AG10803 (cell line): ENCODE results near the gene ESRRA.

Source experiments
- DNase-seq: peaks from one replicate; pipeline ENCODE4 v3.0.0; 2010; ENCODE audit warnings: low read depth
- H3K4me3 ChIP-seq: 2 replicates; pipeline ENCODE4 v1.5.1; 2011; ENCODE audit warnings: mild to moderate bottlenecking, low read length, control low read depth
- CTCF ChIP-seq: conservative IDR thresholded peaks from 2 replicates; pipeline ENCODE4 v1.5.1; 2011; ENCODE audit warnings: mild to moderate bottlenecking, low read length, control low read depth, inconsistent platforms

Gene ESRRA

GRCh38 chr11:64305075-64305690 lies at the start of gene ESRRA:
ESRRA (plus strand) TSS chr11:64305524; CDS start chr11:64307180, 1,656 bp downstream.
- no peak for TF ChIP-seq CTCF
- peak within 1 kb of the TSS; percentile 79 for H3K4me3 ChIP-seq
- peak; percentile 94 for DNase-seq

GRCh38 chr11:64256300-64256699 lies 49.0 kb upstream of the ESRRA start:
- DNase-seq = no peak
- H3K4me3 ChIP-seq = no peak overlapping the region
- no peak for TF ChIP-seq CTCF

GRCh38 chr11:64258356-64258755 lies 47.0 kb upstream of the ESRRA start:
- no peak overlapping the region for H3K4me3 ChIP-seq
- no peak for TF ChIP-seq CTCF
- no peak for DNase-seq

- TF ChIP-seq CTCF = no peak
- H3K4me3 ChIP-seq = no peak overlapping the region
- no peak for DNase-seq
Observed at GRCh38 chr11:64258946-64259532, 46.3 kb upstream of the ESRRA start.

GRCh38 chr11:64259533-64260067 lies 45.7 kb upstream of the ESRRA start:
- DNase-seq = no peak
- TF ChIP-seq CTCF = no peak
- no peak overlapping the region for H3K4me3 ChIP-seq

GRCh38 chr11:64260147-64260708 lies 45.1 kb upstream of the ESRRA start:
- DNase-seq = no peak
- TF ChIP-seq CTCF = no peak
- H3K4me3 ChIP-seq = no peak overlapping the region
